SU-DHL-6 (cell line): Measurements from ENCODE around the gene ANKS1B.

Experiments
- CTCF ChIP-seq: fragments of 200-600 bp; sonication (generic); IDR thresholded peaks from one replicate; pipeline ENCODE4 v1.5.1; 2017; ENCODE audit warnings: antibody characterized with exemption, mild to moderate bottlenecking, low read length, moderate library complexity; ENCODE audit not compliant: insufficient read depth, poor library complexity, severe bottlenecking
- EZH2phosphoT487 ChIP-seq: fragments of 200-600 bp; sonication (generic), shearing (Covaris generic); conservative IDR thresholded peaks from 2 replicates; pipeline ENCODE4 v1.6.1; 2018; ENCODE audit warnings: mild to moderate bottlenecking, antibody characterized with exemption, low read length, moderate library complexity, mixed read lengths

GRCh38 chr12:98882526-98882925 is 1102.2 kb downstream of the ANKS1B start:
- no peak for TF ChIP-seq CTCF
- TF ChIP-seq EZH2phosphoT487, result no peak
